HG02840 (cell line): Measurements from ENCODE around the gene TRPC4.

Experiments
- ATAC-seq: cut with Tn5 transposase; IDR thresholded peaks from one replicate; pipeline ENCODE4 v1.9.1; 2021; ENCODE audit warnings: mild to moderate bottlenecking, moderate library complexity, moderate number of reproducible peaks; ENCODE audit not compliant: unreplicated experiment, low FRiP score

The TRPC4 gene

DNA sequence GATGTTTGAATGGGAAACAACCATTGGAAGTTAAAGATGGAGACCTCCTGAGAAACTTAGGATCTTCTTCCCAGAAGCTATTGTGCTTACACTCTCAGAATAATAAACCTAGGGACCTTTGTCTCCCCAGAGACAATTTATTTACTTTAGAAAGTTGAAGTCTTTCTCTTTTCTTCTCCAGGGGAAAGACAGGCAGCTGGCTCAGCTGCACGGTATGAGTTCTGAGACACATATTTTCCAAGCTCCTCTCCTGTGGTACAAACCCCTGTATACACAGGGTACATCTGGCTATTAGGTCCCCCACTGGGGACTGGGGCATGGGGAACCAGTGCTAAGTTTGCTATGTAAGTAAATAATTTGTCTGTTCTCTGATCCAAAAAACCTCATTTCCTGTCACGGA, 203.5 kb downstream of the TRPC4 start:
- no peak for ATAC-seq

DNA sequence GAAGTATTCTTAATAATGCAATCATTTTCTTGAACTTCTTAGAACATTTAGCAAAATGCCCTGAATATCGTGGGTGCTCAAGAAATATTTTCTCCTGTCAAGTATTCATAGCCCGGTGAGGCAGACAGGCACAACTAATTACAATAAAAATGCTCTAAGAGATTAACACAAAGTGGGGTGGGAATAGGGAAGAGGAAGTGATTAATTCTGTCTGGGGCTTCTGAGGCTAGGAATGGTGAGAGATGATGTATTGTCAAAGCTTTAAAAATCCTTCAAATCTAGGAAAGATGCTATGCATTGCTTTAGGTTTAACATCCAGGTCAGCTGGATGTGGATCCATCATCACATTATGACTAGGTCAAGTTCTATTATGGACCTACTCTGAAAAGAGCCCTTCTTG, 204.2 kb downstream of the TRPC4 start:
- ATAC-seq = no peak

- ATAC-seq = no peak
Measured at GRCh38 chr13:37663724-37664123, 205.8 kb downstream of the TRPC4 start.

DNA sequence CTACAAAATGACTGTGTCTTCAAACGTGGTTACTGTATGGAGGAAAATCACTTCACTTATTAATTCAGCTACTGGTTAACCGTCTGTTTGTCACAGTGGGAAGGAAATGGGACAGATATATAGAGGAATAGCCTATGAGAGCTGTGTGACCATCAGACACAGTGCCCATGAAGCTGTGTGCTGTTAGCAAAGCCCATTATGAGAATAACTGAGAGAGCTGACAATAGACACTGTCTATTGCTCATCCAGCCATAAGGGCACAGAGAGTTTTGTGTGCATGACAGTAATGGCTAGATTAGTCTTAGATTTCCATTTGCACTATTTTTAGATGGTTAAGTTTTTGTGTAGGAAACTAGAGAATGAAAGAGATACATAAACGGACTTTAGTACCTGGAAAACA, 206.9 kb downstream of the TRPC4 start:
- ATAC-seq = no peak

DNA sequence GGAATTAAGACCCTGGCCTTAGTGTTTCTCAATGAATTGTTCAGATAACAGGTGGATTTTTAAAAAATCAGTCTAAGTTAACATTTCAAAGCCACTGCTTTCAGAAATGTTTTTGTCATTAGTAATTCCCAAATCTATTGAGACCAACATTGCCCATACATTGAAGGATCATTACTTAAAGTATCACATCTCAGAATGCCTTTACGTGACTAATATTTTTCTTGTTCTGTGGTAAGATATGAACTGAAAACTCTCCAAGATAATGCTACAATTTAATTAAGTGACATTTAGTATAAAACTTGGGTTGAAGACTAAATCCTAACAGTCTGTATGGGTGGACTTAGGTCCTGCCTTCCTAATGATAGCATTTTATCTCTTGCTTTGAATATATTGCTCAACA, 211.6 kb downstream of the TRPC4 start:
- no peak for ATAC-seq

GRCh38 chr13:37657134-37657533, 212.4 kb downstream of the TRPC4 start:
- no peak for ATAC-seq

DNA sequence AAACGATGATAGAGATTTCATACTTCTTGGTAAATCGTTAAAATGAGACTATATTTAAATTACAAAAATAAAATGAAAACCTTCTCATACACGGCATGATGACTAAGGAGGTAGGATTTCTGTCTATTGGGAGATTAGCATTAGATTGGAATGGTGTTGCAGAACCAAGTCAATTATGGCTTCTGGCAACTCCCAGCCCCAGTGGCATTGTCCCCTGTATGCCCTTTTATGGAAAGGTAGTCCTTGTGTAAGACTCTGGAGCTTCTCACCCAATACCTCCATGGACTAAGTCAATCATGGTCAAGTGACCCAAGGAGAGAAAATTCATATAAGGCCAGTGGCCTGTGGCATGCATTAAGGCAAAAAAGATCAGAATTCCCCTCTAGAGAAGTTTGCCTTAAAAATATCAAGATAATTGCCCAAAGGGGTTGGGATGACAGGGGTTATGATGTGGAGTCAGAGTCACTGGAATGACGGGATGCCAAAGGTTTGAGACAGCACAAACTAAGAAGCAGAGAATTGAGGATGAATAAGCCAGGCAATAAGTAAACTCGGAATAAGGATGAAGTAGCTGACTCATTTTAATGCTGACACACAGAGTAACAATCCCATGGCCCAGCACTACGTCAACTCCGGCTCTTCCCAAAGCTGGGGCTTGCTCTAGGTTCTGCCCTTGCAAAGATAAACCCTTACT, 213.2 kb downstream of the TRPC4 start:
- ATAC-seq = no peak

- ATAC-seq = no peak
Measured at GRCh38 chr13:37652596-37652995, 217.0 kb downstream of the TRPC4 start.

GRCh38 chr13:37651891-37652290, 217.7 kb downstream of the TRPC4 start:
- ATAC-seq = no peak

DNA sequence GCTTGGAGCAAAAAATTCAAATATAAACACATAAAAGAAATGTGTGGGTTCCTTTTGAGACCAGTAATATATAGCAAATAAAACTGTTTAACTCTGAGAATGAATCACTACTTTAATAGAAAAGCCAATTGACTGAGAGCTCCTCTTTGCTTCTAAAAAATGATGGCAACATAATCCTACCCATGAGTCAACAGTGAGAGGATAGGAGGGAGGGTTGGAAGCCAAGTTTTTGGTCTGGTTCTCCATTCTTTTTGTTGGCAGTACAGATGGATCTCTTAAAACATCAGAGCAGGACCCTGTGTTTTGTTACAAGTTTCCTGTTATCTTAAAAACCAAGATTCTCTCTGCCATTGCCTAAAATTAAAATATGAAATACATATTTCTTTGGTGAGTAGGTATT, 221.0 kb downstream of the TRPC4 start:
- ATAC-seq = no peak

- ATAC-seq = no peak
Measured at GRCh38 chr13:37647031-37647650, 222.4 kb downstream of the TRPC4 start.

DNA sequence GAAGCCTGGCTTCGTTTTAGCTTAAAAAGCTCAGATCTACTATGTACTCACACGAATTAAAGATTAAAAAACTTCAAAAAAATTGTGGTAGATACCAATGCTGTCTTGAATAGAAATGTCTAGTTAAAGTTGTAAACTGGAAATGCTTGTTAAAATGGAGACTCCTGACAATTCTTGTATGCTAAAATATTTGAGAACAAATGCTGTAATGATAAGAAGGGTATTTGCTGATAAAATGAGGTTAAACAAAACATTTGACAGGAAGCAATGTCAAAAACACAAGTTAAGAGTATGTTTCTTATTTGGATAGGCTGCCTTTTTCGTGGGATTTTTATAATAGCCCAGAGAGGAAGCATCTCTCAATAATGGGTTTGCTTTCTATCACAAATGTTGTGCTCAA, 223.0 kb downstream of the TRPC4 start:
- ATAC-seq = no peak

GRCh38 chr13:37645181-37645740, 224.3 kb downstream of the TRPC4 start:
- ATAC-seq = no peak

GRCh38 chr13:37641391-37641790, 228.2 kb downstream of the TRPC4 start:
- no peak for ATAC-seq

DNA sequence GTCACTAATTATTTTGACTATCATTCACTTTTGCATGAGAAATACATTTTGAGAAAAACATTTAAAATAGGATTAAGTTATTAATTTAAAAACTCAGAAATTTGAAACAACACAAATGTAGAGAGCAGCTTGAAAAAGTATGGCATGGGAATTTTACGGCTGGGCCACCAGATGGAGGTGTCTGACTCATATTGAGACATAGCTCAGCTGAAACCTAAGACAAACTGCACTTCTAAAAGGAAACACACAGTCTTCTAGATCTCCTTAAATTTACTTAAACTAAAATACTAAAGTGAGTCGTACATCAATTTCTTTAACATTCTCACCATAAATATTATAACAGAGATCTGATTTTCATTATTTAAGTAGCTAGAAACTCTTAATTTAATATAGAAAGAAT, 229.1 kb downstream of the TRPC4 start:
- no peak for ATAC-seq

DNA sequence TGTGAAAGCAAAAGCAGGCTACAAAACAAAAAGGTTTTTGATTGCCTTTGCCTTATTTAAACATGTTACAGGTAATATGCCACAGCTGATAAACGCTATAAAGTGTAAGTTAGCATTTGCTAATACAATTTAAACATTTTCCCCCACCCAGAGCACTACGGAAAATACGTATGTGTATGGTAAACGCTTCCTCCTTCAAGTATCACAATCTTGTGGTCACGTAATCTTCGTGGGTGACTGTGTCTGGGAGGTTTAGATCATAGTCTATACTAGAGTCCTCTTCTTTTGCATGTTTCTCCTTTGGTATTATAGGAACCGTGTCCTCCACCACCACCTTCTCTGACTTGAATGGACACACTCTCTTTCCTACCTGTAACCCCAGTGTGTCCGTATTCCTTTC, 232.9 kb downstream of the TRPC4 start:
- ATAC-seq = no peak

GRCh38 chr13:37632294-37632693, 237.3 kb downstream of the TRPC4 start:
- no peak for ATAC-seq

GRCh38 chr13:37627428-37627827, 242.1 kb downstream of the TRPC4 start:
- ATAC-seq = no peak

- ATAC-seq = no peak
Measured at GRCh38 chr13:37621811-37622361, 247.7 kb downstream of the TRPC4 start.

- ATAC-seq = no peak
Measured at GRCh38 chr13:37618554-37618953, 251.0 kb downstream of the TRPC4 start.

- ATAC-seq = no peak
Measured at GRCh38 chr13:37617173-37617572, 252.4 kb downstream of the TRPC4 start.

DNA sequence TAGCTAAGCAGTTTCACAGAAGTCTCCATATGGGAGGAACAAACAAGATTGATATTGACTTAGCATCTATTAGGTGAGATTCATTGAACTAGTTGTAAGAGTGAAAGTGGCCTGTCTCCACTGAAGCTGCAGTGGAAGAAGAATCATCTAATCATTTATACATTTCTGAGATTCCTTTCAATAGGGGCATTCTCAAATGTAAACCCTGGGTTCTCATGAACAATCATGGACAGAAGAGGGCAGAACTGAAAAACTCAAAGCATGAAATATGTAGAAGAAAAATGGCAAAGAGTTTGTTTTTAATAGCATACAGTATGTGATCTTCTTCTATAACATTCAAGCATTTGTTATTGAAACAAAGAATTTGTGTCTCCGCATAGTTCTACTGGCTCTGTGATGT, 253.4 kb downstream of the TRPC4 start:
- ATAC-seq = no peak
